ENCODE results near the gene CBLIF.

DNA sequence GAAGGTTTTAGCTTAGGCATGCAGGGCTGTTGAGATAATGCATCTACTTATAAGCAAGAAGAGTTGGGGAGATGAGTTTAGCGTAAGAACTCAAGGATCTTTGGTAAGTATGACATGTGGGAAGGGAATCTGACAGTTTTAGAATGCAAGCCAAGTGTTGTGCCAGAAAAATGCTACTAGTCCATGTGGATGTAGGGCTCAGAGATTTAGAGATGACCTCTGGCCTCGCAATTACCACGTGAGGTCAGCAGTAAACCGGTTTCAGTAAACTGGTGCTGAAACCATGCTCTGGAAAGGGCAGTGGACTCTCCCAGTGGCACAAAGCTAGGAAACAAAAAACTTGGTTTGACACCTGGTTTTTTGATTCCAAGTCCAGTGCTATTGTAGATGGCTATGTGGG lies 53.7 kb downstream of the CBLIF start:
- TF ChIP-seq POLR2AphosphoS5 (IDR thresholded peaks at IDR 0.05; ENCODE audit: low read depth, low read length) (no peak), SIN3A (IDR thresholded peaks at IDR 0.05; ENCODE audit: borderline replicate concordance, insufficient read depth, low read length) (no peak)
